Sigmoid colon (tissue), 7 donors: Measurements from ENCODE around the gene EFNA2. TPM values are rescaled to one million over a fixed set of nuclear protein-coding genes. Genes with fewer than 3 reads are reported as not detected.
"Not testable (repeated sequence)": the region's sequence is repeated elsewhere in the genome, so short reads cannot be mapped to it uniquely, and the experiment has no call there.

Experiments
- DNase-seq: peaks from one replicate; pipeline ENCODE4 v3.0.0-alpha.2; 2019
- H3K27ac ChIP-seq, 4 donors: fragments of 200-600 bp; sonication (generic); one replicate each; pipeline ENCODE4 v1.5.1; 2016 to 2019; ENCODE audit warnings: mild to moderate bottlenecking in 1 of 4
- H3K27me3 ChIP-seq, 3 donors: fragments of 200-600 bp; sonication (generic); one replicate each; pipeline ENCODE4 v1.5.1; 2019; ENCODE audit warnings: mild to moderate bottlenecking in 1 of 3
- H3K36me3 ChIP-seq, 4 donors: fragments of 200-600 bp; sonication (generic); one replicate each; pipeline ENCODE4 v1.5.1; 2016 to 2019
- H3K4me1 ChIP-seq, 4 donors: fragments of 200-600 bp; sonication (generic); one replicate each; pipeline ENCODE4 v1.5.1; 2017 to 2019
- H3K4me3 ChIP-seq, 4 donors: fragments of 200-600 bp; sonication (generic); one replicate each; pipeline ENCODE4 v1.5.1; 2017 to 2019; ENCODE audit warnings: mild to moderate bottlenecking in 2 of 4, moderate library complexity in 1 of 4
- H3K9me3 ChIP-seq, 4 donors: fragments of 200-600 bp in 3 of 4; sonication (generic) in 3 of 4; one replicate each; pipeline versions ENCODE4 v1.5.1 to v1.6.1; 2013 to 2019
- EP300 ChIP-seq, 4 donors: sonication (generic); formaldehyde crosslinking; IDR thresholded peaks; one replicate each; pipeline ENCODE4 v1.6.1; 2017; ENCODE audit warnings: antibody characterized with exemption in 4 of 4
- POLR2A ChIP-seq, 2 donors: fragments of 450-650 bp; IDR thresholded peaks; one replicate each; pipeline ENCODE4 v1.6.1; 2016; ENCODE audit warnings: antibody characterized with exemption in 2 of 2, mild to moderate bottlenecking in 2 of 2, moderate library complexity in 2 of 2
- POLR2AphosphoS5 ChIP-seq, 4 donors: sonication (generic); formaldehyde crosslinking; IDR thresholded peaks; one replicate each; pipeline ENCODE4 v1.6.1; 2017; ENCODE audit warnings: antibody characterized with exemption in 4 of 4
- whole genome bisulfite sequencing, 2 donors: extraction: QIAGEN DNeasy Blood & Tissue Kit; methylation state at CpG; one replicate each; pipeline ENCODE4 v1.1.7; 2013; 5-methylcytosine and 5-hydroxymethylcytosine counted together
- intact Hi-C: fragments of 100-400 bp; cut with DNase I; formaldehyde crosslinking; loops from one replicate; pipeline ENCODE4 v1.15.1; 2023
- polyA plus RNA-seq, 3 donors: library from polyadenylated mRNA; stranded (reverse); fragments of 200-250 nt; gene quantifications; one replicate each; pipeline ENCODE4 v1.2.3, GENCODE V29; 2013
- total RNA-seq, 4 donors: library from RNA; depleted of rRNA; stranded (reverse); fragments of >200 nt; gene quantifications; one replicate each; pipeline ENCODE4 v1.1.0, GENCODE V29; 2016
- TF ChIP-seq, protein P1 (sequence below), 4 experiments: fragments of 450-650 bp in 3 of 4; fragments of 200-600 bp in 1 of 4; IDR thresholded peaks; one replicate each; pipeline ENCODE4 v1.5.1; 2016 to 2019; ENCODE audit warnings: antibody characterized with exemption in 4 of 4, mild to moderate bottlenecking in 3 of 4, moderate library complexity in 2 of 4
- donor health status: healthy with polysubstance abuse.
- donor health status: Bipolar disorder and iron deficiency.
- donor health status: healthy.

Gene EFNA2
- total and polyA plus RNA-seq, 7 donors: 23.4 to 40.6 (median 25.2) TPM; not detected in 4

DNA sequence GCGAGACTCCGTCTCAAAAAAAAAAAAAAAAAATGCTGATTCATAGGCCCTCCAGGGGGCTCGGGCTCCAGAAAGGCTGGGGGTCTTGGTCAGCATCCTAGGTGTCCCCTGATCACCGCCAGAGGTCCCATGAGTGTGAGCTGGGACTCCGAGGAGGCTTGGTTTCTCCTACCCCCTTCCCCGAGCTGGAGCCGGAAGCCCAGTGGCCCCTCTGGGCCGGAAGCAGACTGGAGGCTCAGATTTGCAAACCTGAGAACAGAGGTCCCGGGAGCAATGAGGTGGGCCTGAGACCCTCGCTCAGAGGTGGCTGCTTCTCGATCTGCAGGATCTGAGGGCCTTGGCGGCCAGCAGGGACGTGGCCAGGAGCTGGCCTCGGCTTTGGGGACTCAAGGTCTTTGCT, 41.5 kb downstream of the EFNA2 start:
- no peaks in the 10 kb centered on the region for H3K9me3 ChIP-seq
- H3K36me3 ChIP-seq: no peaks in the 10 kb centered on the region
- intact Hi-C loops: no loop called here
- no peak overlapping the region for H3K27ac ChIP-seq
- H3K4me1 ChIP-seq: peaks cover 0 to 14% (median 11%) of the 10 kb centered on the region in 4 donors
- no peak overlapping the region for H3K4me3 ChIP-seq
- DNase-seq: no peak
- peaks cover 0 to 34% (median 13%) of the 10 kb centered on the region in 3 donors for H3K27me3 ChIP-seq
- no peak for TF ChIP-seq POLR2AphosphoS5 (IDR thresholded peaks at IDR 0.05)
- TF ChIP-seq EP300 (IDR thresholded peaks at IDR 0.05): no peak
- TF ChIP-seq, protein P1, sequence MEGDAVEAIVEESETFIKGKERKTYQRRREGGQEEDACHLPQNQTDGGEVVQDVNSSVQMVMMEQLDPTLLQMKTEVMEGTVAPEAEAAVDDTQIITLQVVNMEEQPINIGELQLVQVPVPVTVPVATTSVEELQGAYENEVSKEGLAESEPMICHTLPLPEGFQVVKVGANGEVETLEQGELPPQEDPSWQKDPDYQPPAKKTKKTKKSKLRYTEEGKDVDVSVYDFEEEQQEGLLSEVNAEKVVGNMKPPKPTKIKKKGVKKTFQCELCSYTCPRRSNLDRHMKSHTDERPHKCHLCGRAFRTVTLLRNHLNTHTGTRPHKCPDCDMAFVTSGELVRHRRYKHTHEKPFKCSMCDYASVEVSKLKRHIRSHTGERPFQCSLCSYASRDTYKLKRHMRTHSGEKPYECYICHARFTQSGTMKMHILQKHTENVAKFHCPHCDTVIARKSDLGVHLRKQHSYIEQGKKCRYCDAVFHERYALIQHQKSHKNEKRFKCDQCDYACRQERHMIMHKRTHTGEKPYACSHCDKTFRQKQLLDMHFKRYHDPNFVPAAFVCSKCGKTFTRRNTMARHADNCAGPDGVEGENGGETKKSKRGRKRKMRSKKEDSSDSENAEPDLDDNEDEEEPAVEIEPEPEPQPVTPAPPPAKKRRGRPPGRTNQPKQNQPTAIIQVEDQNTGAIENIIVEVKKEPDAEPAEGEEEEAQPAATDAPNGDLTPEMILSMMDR (IDR thresholded peaks at IDR 0.05): no peak
- no peak for TF ChIP-seq POLR2A (IDR thresholded peaks at IDR 0.05)
- whole genome bisulfite sequencing, 2 donors: 78 to 82% methylated on average over 14 of the region's 14 CpGs

DNA sequence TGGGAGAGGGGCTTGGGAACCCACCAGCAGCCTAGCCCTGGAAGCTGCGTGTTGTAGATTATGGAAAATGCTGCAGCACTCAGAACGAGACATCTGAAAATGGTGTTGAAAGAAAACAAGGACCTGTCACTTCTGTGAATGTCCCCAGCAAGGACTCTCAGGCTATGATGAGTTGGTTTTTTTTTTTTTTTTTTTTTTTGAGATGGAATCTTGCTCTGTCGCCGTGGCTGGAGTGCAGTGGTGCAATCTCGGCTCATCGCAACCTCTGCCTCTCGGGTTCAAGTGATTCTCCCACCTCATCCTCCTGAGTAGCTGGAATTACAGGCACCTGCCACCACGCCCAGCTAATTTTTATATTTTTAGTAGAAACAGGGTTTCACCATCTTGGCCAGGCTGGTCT, 46.5 kb downstream of the EFNA2 start:
- 69 to 78% methylated on average over 8 of the region's 8 CpGs for WGBS, 2 donors
- H3K27me3 ChIP-seq: peaks cover 0 to 12% (median 0%) of the 10 kb centered on the region in 3 donors
- H3K27ac ChIP-seq, H3K4me3 ChIP-seq, H3K36me3 ChIP-seq, H3K9me3 ChIP-seq, DNase-seq, intact Hi-C loops, H3K4me1 ChIP-seq: not testable (repeated sequence)

DNA sequence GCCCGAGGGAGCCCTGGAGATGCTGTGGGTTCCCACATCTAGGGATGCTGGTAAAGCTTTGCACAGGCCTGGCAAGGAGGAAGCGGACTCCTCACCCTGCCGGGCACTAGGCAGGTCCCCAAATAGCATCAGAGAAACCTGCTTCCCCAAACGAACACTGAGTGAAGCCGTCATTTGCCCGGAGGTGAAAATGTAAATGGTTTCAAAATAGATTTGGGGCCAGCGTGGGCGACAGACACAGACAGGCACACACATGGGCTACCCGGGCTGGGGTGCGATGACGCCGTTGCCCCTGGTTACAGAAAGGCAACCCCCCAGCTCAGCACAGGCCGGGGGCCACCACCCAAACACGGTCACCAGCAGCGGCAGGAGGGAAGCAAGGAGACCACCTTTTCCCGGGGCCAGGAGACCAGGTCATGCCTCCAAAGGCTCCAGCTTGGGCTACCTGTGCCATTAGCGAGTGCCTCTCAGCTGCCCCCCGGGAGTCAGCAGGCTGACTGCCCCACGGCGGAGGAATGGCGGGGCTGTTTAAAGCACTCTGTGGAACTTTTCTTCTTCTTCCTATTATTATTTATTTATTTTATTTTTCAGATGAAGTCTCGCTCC, 50.5 kb downstream of the EFNA2 start:
- H3K36me3 ChIP-seq: no peaks in the 10 kb centered on the region
- TF ChIP-seq EP300 (IDR thresholded peaks at IDR 0.05) (no peak), POLR2AphosphoS5 (IDR thresholded peaks at IDR 0.05) (no peak)
- peaks cover 0 to 11% (median 0%) of the 10 kb centered on the region in 3 donors for H3K27me3 ChIP-seq
- intact Hi-C loops: no loop called here
- no peak overlapping the region for H3K27ac ChIP-seq
- H3K9me3 ChIP-seq: no peaks in the 10 kb centered on the region
- no peaks in the 10 kb centered on the region for H3K4me1 ChIP-seq
- 85 to 91% methylated on average over 22 of the region's 22 CpGs for WGBS, 2 donors
- no peak for DNase-seq
- no peak overlapping the region for H3K4me3 ChIP-seq

DNA sequence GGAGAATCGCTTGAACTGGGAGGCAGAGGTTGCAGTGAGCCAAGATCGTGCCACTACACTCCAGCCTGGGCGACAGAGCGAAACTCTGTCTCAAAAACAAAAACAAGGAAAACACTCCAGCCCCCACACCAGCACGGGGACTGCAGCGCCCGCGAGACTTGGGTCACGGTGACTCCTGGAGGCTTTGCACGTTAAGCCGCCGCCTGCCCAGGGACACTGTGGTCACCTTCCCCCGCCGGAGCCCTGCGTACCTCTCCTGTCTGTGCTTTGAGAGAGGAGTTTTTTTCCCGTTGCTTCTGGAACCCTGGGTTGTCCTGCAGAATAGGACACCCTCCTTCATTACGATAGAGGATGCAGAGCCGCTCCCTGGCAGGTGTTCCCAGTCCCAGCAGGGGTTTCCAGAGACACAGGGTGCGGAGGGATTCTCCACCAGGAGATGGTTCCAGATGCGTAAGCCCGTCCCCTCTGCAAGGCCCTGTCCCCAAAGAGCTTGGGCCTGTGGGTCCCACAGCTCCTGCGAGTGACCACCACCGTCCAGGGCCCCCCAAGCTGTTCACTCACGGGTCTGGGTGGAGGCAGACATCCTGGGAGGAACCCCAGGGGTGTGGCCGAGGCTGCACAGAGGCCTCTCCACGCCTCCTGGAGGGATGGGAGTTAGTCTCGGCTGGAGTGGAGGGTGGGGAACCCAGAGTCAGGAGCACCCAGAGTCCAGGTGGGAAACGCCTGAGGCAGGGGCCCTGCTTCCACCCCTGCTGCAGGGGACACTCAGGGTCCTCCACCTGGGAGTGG, 55.2 kb downstream of the EFNA2 start:
- Histone ChIP-seq H3K27me3 (peaks cover 0 to 7% (median 0%) of the 10 kb centered on the region in 3 donors), H3K4me3 (no peak overlapping the region), H3K9me3 (no peaks in the 10 kb centered on the region), H3K36me3 (no peaks in the 10 kb centered on the region), H3K27ac (no peak overlapping the region), H3K4me1 (no peaks in the 10 kb centered on the region)
- no peak for DNase-seq
- TF ChIP-seq POLR2A (IDR thresholded peaks at IDR 0.05): no peak
- intact Hi-C loops: no loop called here
- 62 to 78% methylated on average over 28 of the region's 28 CpGs for WGBS, 2 donors

DNA sequence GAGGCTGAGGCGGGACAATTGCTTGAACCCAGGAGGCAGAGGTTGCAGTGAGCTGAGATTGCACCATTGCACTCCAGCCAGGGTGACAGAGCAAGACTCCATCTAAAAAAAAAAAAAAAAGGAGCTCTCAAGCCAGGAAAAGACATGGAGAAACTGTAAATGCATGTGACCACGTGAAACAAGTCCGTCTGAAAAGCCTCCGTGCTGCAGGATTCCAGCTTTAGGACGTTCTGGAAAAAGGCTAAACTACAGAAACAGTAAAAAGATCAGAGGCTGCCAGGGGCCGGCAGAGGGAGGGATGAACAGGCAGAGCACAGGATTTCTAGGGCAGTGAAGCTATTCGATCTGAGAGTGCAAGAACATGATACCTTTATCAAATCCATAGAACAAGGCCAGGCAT, 57.4 kb downstream of the EFNA2 start:
- TF ChIP-seq, protein P1 (IDR thresholded peaks at IDR 0.05): no peak
- TF ChIP-seq POLR2AphosphoS5 (IDR thresholded peaks at IDR 0.05): no peak
- TF ChIP-seq POLR2A (IDR thresholded peaks at IDR 0.05): no peak
- no peak for TF ChIP-seq EP300 (IDR thresholded peaks at IDR 0.05)
- Histone ChIP-seq H3K9me3 (no peaks in the 10 kb centered on the region), H3K4me3 (no peak overlapping the region), H3K36me3 (no peaks in the 10 kb centered on the region), H3K27ac (no peak overlapping the region), H3K27me3 (peaks cover 0 to 7% (median 0%) of the 10 kb centered on the region in 3 donors), H3K4me1 (no peaks in the 10 kb centered on the region)
- intact Hi-C loops: no loop called here
- 64 to 74% methylated on average over 7 of the region's 7 CpGs for WGBS, 2 donors
- no peak for DNase-seq

DNA sequence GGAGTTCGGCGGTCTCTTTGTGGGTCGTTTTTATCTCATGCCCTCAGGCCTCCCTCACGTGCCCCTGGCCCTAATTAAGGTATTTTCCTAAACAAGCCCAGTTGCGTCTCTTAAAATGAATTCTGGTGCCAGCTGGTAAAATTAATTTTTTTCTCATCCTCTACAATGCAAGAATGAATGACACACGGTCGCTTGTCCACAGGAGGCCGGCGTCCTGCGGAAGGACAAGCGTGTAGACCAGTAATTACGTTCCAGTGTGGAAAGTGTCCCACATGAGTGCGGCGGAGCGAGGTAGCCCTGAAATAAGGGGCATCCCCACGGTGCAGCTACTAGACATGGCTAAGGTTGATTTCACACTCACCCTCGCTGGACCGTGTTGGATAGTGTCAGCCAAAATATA, 63.5 kb downstream of the EFNA2 start:
- H3K4me1 ChIP-seq: peaks cover 0 to 9% (median 7%) of the 10 kb centered on the region in 4 donors
- DNase-seq: no peak
- H3K9me3 ChIP-seq: no peaks in the 10 kb centered on the region
- H3K4me3 ChIP-seq: no peak overlapping the region
- H3K36me3 ChIP-seq: no peaks in the 10 kb centered on the region
- TF ChIP-seq POLR2A (IDR thresholded peaks at IDR 0.05) (no peak), POLR2AphosphoS5 (IDR thresholded peaks at IDR 0.05) (no peak), EP300 (IDR thresholded peaks at IDR 0.05) (no peak)
- TF ChIP-seq, protein P1 (IDR thresholded peaks at IDR 0.05): no peak
- no peak overlapping the region for H3K27ac ChIP-seq
- 89 to 91% methylated on average over 18 of the region's 18 CpGs for WGBS, 2 donors
- H3K27me3 ChIP-seq: no peaks in the 10 kb centered on the region
- intact Hi-C loops: no loop called here
